Activated T-helper 17 cell treated with anti-CD3 and anti-CD28 coated beads, Interleukin-2, amount 50 U/mL, for 72 hours (primary cell): ENCODE results near the gene NOLC1. TPM values are rescaled to one million over a fixed set of nuclear protein-coding genes. Genes with fewer than 3 reads are reported as not detected.

Source experiments
- ATAC-seq: fragments of 150-1000 bp; cut with Tn5 transposase; replicated peaks from 2 replicates; pipeline ENCODE4 v1.10.0; 2021; ENCODE audit warnings: mild to moderate bottlenecking, moderate library complexity
- H3K27ac Mint-ChIP-seq: one replicate; pipeline ENCODE4 v1.8.0; 2022; ENCODE audit warnings: mixed read lengths
- H3K27me3 Mint-ChIP-seq: one replicate; pipeline ENCODE4 v1.8.0; 2022; ENCODE audit warnings: mixed read lengths
- H3K36me3 Mint-ChIP-seq: one replicate; pipeline ENCODE4 v1.8.0; 2022; ENCODE audit warnings: low read depth, mild to moderate bottlenecking, mixed read lengths
- H3K4me1 Mint-ChIP-seq: one replicate; pipeline ENCODE4 v1.8.0; 2022; ENCODE audit warnings: mixed read lengths
- H3K4me3 Mint-ChIP-seq: one replicate; pipeline ENCODE4 v1.8.0; 2022; ENCODE audit warnings: mild to moderate bottlenecking, mixed read lengths
- H3K9me3 Mint-ChIP-seq: one replicate; pipeline ENCODE4 v1.8.0; 2022; ENCODE audit warnings: mixed read lengths
- total RNA-seq, 2 donors: library from RNA; stranded (reverse); gene quantifications; one replicate each; pipeline ENCODE4 v1.2.3, GENCODE V29; 2022

The NOLC1 gene
- 100 to 1,000 TPM in 1 of 2 donors, 10 to 100 TPM in 1; 76.9 to 168 TPM for total RNA-seq

GRCh38 chr10:102151774-102152544 is at the start of gene NOLC1:
TSS of gene NOLC1 (plus strand) at chr10:102152389. CDS start at chr10:102152411, 22 bp downstream.
- Mint-ChIP-seq H3K27ac (peak within 1 kb of the TSS; percentile 91), H3K9me3 (no peaks in the 10 kb centered on the region), H3K4me1 (peaks cover 24% of the 10 kb centered on the region), H3K27me3 (no peaks in the 10 kb centered on the region), H3K36me3 (peaks cover 100% of the 10 kb centered on the region), H3K4me3 (peak within 1 kb of the TSS; percentile 95)
- peak; percentile 93 for ATAC-seq

- no peak for ATAC-seq
- Mint-ChIP-seq H3K27ac (peak overlapping the region; percentile 38), H3K9me3 (no peaks in the 10 kb centered on the region), H3K4me1 (peaks cover 7% of the 10 kb centered on the region), H3K4me3 (no peak overlapping the region), H3K36me3 (peaks cover 6% of the 10 kb centered on the region), H3K27me3 (no peaks in the 10 kb centered on the region)
These were observed 49.8 kb upstream of the NOLC1 start for GRCh38 chr10:102102421-102102820.

GRCh38 chr10:102106998-102107397 is 45.2 kb upstream of the NOLC1 start:
- H3K4me1 Mint-ChIP-seq = peaks cover 7% of the 10 kb centered on the region
- ATAC-seq = no peak
- no peak overlapping the region for H3K4me3 Mint-ChIP-seq
- H3K36me3 Mint-ChIP-seq = peaks cover 43% of the 10 kb centered on the region
- no peaks in the 10 kb centered on the region for H3K27me3 Mint-ChIP-seq
- no peak overlapping the region for H3K27ac Mint-ChIP-seq
- no peaks in the 10 kb centered on the region for H3K9me3 Mint-ChIP-seq

- H3K4me3 Mint-ChIP-seq = no peak overlapping the region
- ATAC-seq = no peak
- H3K4me1 Mint-ChIP-seq = peaks cover 14% of the 10 kb centered on the region
- no peak overlapping the region for H3K27ac Mint-ChIP-seq
- no peaks in the 10 kb centered on the region for H3K27me3 Mint-ChIP-seq
- no peaks in the 10 kb centered on the region for H3K9me3 Mint-ChIP-seq
- H3K36me3 Mint-ChIP-seq = peaks cover 60% of the 10 kb centered on the region
These were observed 42.7 kb upstream of the NOLC1 start for GRCh38 chr10:102109166-102110116.

- no peak overlapping the region for H3K27ac Mint-ChIP-seq
- no peaks in the 10 kb centered on the region for H3K27me3 Mint-ChIP-seq
- no peak for ATAC-seq
- H3K4me3 Mint-ChIP-seq = no peak overlapping the region
- H3K36me3 Mint-ChIP-seq = peaks cover 60% of the 10 kb centered on the region
- H3K9me3 Mint-ChIP-seq = no peaks in the 10 kb centered on the region
- peaks cover 15% of the 10 kb centered on the region for H3K4me1 Mint-ChIP-seq
These were observed 40.9 kb upstream of the NOLC1 start for GRCh38 chr10:102111276-102111675.

GRCh38 chr10:102112210-102112817 is 39.9 kb upstream of the NOLC1 start:
- Mint-ChIP-seq H3K4me3 (peak overlapping the region; percentile 93), H3K27me3 (no peaks in the 10 kb centered on the region), H3K27ac (peak overlapping the region; percentile 90), H3K4me1 (peaks cover 20% of the 10 kb centered on the region), H3K36me3 (peaks cover 60% of the 10 kb centered on the region), H3K9me3 (no peaks in the 10 kb centered on the region)
- no peak for ATAC-seq

- Mint-ChIP-seq H3K36me3 (peaks cover 53% of the 10 kb centered on the region), H3K4me1 (peaks cover 30% of the 10 kb centered on the region), H3K27ac (peak overlapping the region; percentile 90), H3K9me3 (no peaks in the 10 kb centered on the region), H3K27me3 (no peaks in the 10 kb centered on the region), H3K4me3 (peak overlapping the region; percentile 93)
- ATAC-seq = no peak
These were observed 38.8 kb upstream of the NOLC1 start for GRCh38 chr10:102113261-102113955.

GRCh38 chr10:102113956-102114857 is 38.0 kb upstream of the NOLC1 start:
- peak overlapping the region; percentile 93 for H3K4me3 Mint-ChIP-seq
- H3K4me1 Mint-ChIP-seq = peaks cover 33% of the 10 kb centered on the region
- peaks cover 45% of the 10 kb centered on the region for H3K36me3 Mint-ChIP-seq
- H3K9me3 Mint-ChIP-seq = no peaks in the 10 kb centered on the region
- peak overlapping the region; percentile 90 for H3K27ac Mint-ChIP-seq
- peak; percentile 1 for ATAC-seq
- H3K27me3 Mint-ChIP-seq = no peaks in the 10 kb centered on the region

- Mint-ChIP-seq H3K36me3 (peaks cover 37% of the 10 kb centered on the region), H3K4me1 (peaks cover 33% of the 10 kb centered on the region), H3K4me3 (peak overlapping the region; percentile 93), H3K27me3 (no peaks in the 10 kb centered on the region), H3K9me3 (no peaks in the 10 kb centered on the region), H3K27ac (peak overlapping the region; percentile 87)
- ATAC-seq = peak; percentile 76
These were observed 37.1 kb upstream of the NOLC1 start for GRCh38 chr10:102114861-102115618.

GRCh38 chr10:102115775-102116174 is 36.4 kb upstream of the NOLC1 start:
- Mint-ChIP-seq H3K27me3 (no peaks in the 10 kb centered on the region), H3K4me3 (peak overlapping the region; percentile 93), H3K27ac (peak overlapping the region; percentile 87), H3K4me1 (peaks cover 33% of the 10 kb centered on the region), H3K36me3 (peaks cover 30% of the 10 kb centered on the region), H3K9me3 (no peaks in the 10 kb centered on the region)
- ATAC-seq = no peak

- H3K4me3 Mint-ChIP-seq = peak overlapping the region; percentile 93
- no peak for ATAC-seq
These were observed 35.5 kb upstream of the NOLC1 start for GRCh38 chr10:102116656-102117055.

GRCh38 chr10:102117391-102118159 is 34.6 kb upstream of the NOLC1 start:
- H3K4me3 Mint-ChIP-seq = peak overlapping the region; percentile 93
- peak; percentile 43 for ATAC-seq

More at GRCh38 chr10:102116656-102117055, 35.5 kb upstream of the NOLC1 start:
- no peaks in the 10 kb centered on the region for H3K9me3 Mint-ChIP-seq
- H3K27ac Mint-ChIP-seq = peak overlapping the region; percentile 87
- H3K27me3 Mint-ChIP-seq = no peaks in the 10 kb centered on the region
- peaks cover 33% of the 10 kb centered on the region for H3K4me1 Mint-ChIP-seq
- peaks cover 21% of the 10 kb centered on the region for H3K36me3 Mint-ChIP-seq

More at GRCh38 chr10:102117391-102118159, 34.6 kb upstream of the NOLC1 start:
- peaks cover 14% of the 10 kb centered on the region for H3K36me3 Mint-ChIP-seq
- no peaks in the 10 kb centered on the region for H3K27me3 Mint-ChIP-seq
- H3K4me1 Mint-ChIP-seq = peaks cover 33% of the 10 kb centered on the region
- H3K27ac Mint-ChIP-seq = peak overlapping the region; percentile 87
- no peaks in the 10 kb centered on the region for H3K9me3 Mint-ChIP-seq
